Left lobe of liver (tissue), 2 donors: Measurements from ENCODE around the gene DMP1. TPM values are rescaled to one million over a fixed set of nuclear protein-coding genes. Genes with fewer than 3 reads are reported as not detected.
"Not testable (repeated sequence)": the region's sequence is repeated elsewhere in the genome, so short reads cannot be mapped to it uniquely, and the experiment has no call there.

ENCODE experiments used
- ATAC-seq: fragments of 200-7000 bp; cut with Tn5 transposase; one replicate; pipeline ENCODE4 v1.9.1; 2020; ENCODE audit warnings: mild to moderate bottlenecking, moderate library complexity
- DNase-seq: peaks from one replicate; pipeline ENCODE4 v3.0.0-alpha.2; 2020; ENCODE audit warnings: low spot score
- total RNA-seq: library from RNA; stranded (reverse); gene quantifications from one replicate; pipeline ENCODE4 v1.2.1, GENCODE V29; 2021
- donor health status: DM: no; HTN: no; CAD: no; lungs with moderate emphysema.
- donor health status: DM: no; HTN: yes; CAD: no.

The DMP1 gene
- total RNA-seq, 1 donor from 2014 or later: not detected

DNA sequence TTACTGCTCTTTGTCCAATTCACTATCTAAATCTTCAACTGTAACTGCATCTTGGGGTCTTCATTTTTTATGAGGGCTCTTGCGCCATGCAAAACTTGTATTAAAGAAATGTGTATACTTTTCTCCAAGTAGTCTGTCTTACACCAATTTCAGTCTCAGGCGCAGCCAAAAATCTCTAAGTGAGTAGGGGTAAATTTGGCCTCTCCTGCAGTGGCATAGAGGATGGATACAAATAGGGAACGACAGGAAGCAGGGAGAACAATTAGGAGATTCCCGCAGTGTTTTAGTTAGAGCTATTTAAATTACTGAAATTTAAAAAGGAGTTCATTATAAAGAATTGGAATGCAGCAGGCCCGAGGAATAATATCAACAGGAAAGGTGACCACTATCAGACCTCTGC is 30.2 kb downstream of the DMP1 start:
- no peak for ATAC-seq

GRCh38 chr4:87688316-87688715 is 38.2 kb downstream of the DMP1 start:
- no peak for DNase-seq
- no peak for ATAC-seq

More for the DNA sequence above, 30.2 kb downstream of the DMP1 start:
- DNase-seq: no peak

GRCh38 chr4:87690947-87691346 is 40.9 kb downstream of the DMP1 start:
- DNase-seq, ATAC-seq: not testable (repeated sequence)

GRCh38 chr4:87692060-87692459 is 42.0 kb downstream of the DMP1 start:
- not testable (repeated sequence) for ATAC-seq, DNase-seq

GRCh38 chr4:87697272-87697671 is 47.2 kb downstream of the DMP1 start:
- ATAC-seq (no peak), DNase-seq (no peak)

DNA sequence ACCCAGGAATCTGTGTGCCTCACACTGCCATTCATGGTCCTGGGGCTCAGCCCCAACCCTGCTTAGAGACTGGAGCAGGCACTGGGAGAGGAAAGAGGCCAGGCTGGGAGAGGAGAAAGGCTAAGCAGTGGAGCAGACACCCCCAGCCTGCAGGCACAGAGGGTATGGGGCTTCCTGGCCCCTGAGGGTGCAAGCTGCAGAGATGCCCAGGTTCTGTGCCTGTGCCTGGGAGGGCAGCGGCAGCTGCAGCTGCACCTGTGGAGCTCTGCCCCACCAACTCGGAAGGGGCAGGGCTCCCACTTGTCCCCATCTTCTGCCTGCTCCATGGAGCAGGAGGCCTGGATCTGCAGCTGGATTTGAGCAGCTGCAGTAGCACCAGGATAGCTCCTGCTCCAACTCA is 47.9 kb downstream of the DMP1 start:
- DNase-seq: no peak
- no peak for ATAC-seq

GRCh38 chr4:87698394-87698793 is 48.3 kb downstream of the DMP1 start:
- no peak for DNase-seq
- ATAC-seq: no peak

- ATAC-seq (no peak), DNase-seq (no peak)
Observed at GRCh38 chr4:87704001-87704400, 53.9 kb downstream of the DMP1 start.

DNA sequence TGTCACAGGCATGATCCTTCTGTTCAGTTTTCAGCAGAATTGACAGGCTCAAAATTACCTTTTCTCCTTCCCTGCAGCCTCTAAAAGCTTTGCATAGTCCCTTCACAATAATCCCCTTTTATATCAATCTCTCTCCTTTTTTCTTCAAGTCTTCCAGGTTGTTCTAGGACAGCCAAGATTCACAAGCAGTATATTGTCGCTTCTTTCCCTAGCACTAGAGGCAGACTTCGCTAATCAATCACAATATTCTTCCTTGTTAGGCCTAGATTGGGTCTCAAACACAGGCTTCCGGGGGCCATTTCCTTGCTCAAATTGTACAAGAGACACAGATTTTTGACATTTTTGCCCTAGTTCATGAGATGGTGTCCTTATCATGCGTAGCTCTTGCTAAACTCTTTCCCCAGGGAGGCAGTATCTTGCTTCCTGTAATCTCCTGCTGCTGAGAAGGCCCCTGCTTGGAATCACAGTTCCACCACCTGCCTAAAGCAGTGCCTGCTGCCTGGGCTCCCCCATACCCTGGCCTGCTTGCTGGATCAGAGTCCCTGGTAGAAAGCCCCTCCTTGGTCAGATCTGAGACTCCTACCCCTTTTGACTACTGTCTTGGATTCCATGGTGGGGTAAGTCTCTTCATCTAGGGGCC is 57.3 kb downstream of the DMP1 start:
- no peak for DNase-seq
- no peak for ATAC-seq

Other genes starting within 250 kb of the DMP1 start
- 21.4 TPM for gene NUDT9, start 227.7 kb upstream of the DMP1 start, total RNA-seq
- 5.1 TPM for gene SPARCL1, start 120.9 kb upstream of the DMP1 start, total RNA-seq
- not detected for gene DSPP, start 41.8 kb upstream of the DMP1 start, total RNA-seq
- not detected for gene IBSP, start 149.3 kb downstream of the DMP1 start, total RNA-seq
- gene MEPE, start 182.7 kb downstream of the DMP1 start, total RNA-seq: not detected